Panc1 (cell line): ENCODE results near the gene ZNF774. TPM values are rescaled to one million over a fixed set of nuclear protein-coding genes. Genes with fewer than 3 reads are reported as not detected.

Experiments used
- ATAC-seq: fragments of 200-7000 bp; cut with Tn5 transposase; 2 replicates; pipeline ENCODE4 v1.9.1; 2020; ENCODE audit warnings: mild to moderate bottlenecking, moderate library complexity
- BruUV-seq: library from RNA; stranded (reverse); fragments of 400-500 nt; replicated peaks from 2 replicates; lab custom pipeline; 2021; lab: Mats Ljungman, UMichigan
- CTCF ChIA-PET: fragments of 300-600 bp; sonication (Branson Sonifier 250); formaldehyde crosslinking; loops from one replicate; lab custom pipeline; 2022; ENCODE audit warnings: antibody characterized with exemption; lab: Charles Lee
- POLR2A ChIA-PET: fragments of 300-600 bp; sonication (Branson Sonifier 250); formaldehyde crosslinking; loops from one replicate; lab custom pipeline; 2022; ENCODE audit warnings: antibody characterized with exemption; lab: Charles Lee
- DNase-seq: peaks from one replicate; pipeline ENCODE4 v3.0.0-alpha.2; 2010; ENCODE audit warnings: low read depth, low spot score
- H3K27ac ChIP-seq: 2 replicates; pipeline ENCODE4 v1.5.1; 2011; ENCODE audit warnings: mild to moderate bottlenecking, low read length, inconsistent platforms
- H3K27me3 ChIP-seq: fragments of 200-500 bp; sonication (Bioruptor generic); 2 replicates; pipeline ENCODE4 v1.6.0; 2014; ENCODE audit warnings: low read length, inconsistent platforms; ENCODE audit not compliant: control insufficient read depth, insufficient read depth
- H3K36me3 ChIP-seq: fragments of 200-500 bp; sonication (Bioruptor generic); 2 replicates; pipeline ENCODE4 v1.5.1; 2014; ENCODE audit warnings: inconsistent platforms, mild to moderate bottlenecking, low read length, moderate library complexity; ENCODE audit not compliant: control insufficient read depth, insufficient read depth
- H3K4me1 ChIP-seq: 2 replicates; pipeline ENCODE4 v1.5.1; 2011; ENCODE audit warnings: inconsistent platforms, mild to moderate bottlenecking, low read length, moderate library complexity; ENCODE audit not compliant: control insufficient read depth, insufficient read depth
- H3K4me3 ChIP-seq, 2 experiments: 2 replicates each; pipeline ENCODE4 v1.5.1; 2011 to 2012; ENCODE audit warnings: low read depth in 2 of 2, low read length in 2 of 2, mild to moderate bottlenecking in 2 of 2, inconsistent platforms in 1 of 2, moderate library complexity in 1 of 2
- H3K9me3 ChIP-seq: fragments of 200-500 bp; sonication (Bioruptor generic); 2 replicates; pipeline ENCODE4 v1.5.1; 2014; ENCODE audit warnings: low read depth, mild to moderate bottlenecking, inconsistent platforms, low read length, moderate library complexity; ENCODE audit not compliant: control insufficient read depth, insufficient read depth
- POLR2AphosphoS5 ChIP-seq: IDR thresholded peaks from 2 replicates; pipeline ENCODE4 v1.6.1; 2012; ENCODE audit warnings: mild to moderate bottlenecking, low read depth, low read length, moderate library complexity
- SIN3A ChIP-seq: IDR thresholded peaks from 2 replicates; pipeline ENCODE4 v1.6.1; 2012; ENCODE audit warnings: low read depth, mild to moderate bottlenecking, low read length, moderate library complexity, borderline replicate concordance; ENCODE audit not compliant: insufficient read depth
- TCF7L2 ChIP-seq: IDR thresholded peaks from 2 replicates; pipeline ENCODE4 v1.6.1; 2011; ENCODE audit warnings: mild to moderate bottlenecking, low read depth, low read length, inconsistent platforms
- in situ Hi-C: cut with HindIII; loops from 2 replicates; pipeline ENCODE4 v1.10.0; 2016; ENCODE audit warnings: low sequenced_read_pairs, low pct_unique_long_range_greater_than_20kb
- intact Hi-C: fragments of 100-400 bp; cut with micrococcal nuclease; formaldehyde crosslinking; loops from one replicate; pipeline ENCODE4 v1.10.0; 2022; ENCODE audit not compliant: unreplicated experiment
- total RNA-seq: library from RNA; stranded (reverse); gene quantifications from one replicate; pipeline ENCODE4 v1.2.1, GENCODE V29; 2021; ENCODE audit not compliant: unreplicated experiment
- TF ChIP-seq, protein P1 (sequence below): fragments of 450-650 bp; IDR thresholded peaks from 2 replicates; pipeline ENCODE4 v1.5.1; 2017; ENCODE audit warnings: mild to moderate bottlenecking
- TF ChIP-seq, protein P2 (sequence below), 2 experiments: IDR thresholded peaks; 2 replicates each; pipeline ENCODE4 v1.6.1; 2011 to 2012; ENCODE audit warnings: low read depth in 2 of 2, control low read depth in 1 of 2, low read length in 1 of 2, mild to moderate bottlenecking in 1 of 2, moderate library complexity in 1 of 2; ENCODE audit not compliant: insufficient read depth in 1 of 2

ZNF774 gene
- total RNA-seq, 1 experiment from 2014 or later, result 5.2 TPM

DNA sequence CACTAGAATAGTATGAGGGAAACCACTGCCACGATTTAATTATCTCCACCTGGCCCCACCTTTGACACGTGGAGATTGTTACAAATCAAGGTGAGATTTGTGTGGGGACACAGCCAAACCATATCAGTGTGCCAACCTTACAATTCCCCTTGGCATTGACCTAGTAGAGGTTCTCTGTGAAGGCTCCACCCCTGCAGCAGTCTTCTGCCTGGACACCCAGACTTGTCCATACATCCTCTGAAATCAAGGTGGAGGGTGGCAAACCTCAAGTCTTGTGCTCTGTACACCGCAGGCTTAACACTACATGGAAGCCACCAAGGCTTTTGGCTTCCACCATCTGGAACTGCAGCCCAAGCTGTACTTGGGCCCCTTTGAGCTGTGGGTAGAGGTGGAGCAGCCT, 27.2 kb downstream of the ZNF774 start:
- ATAC-seq (no peak), DNase-seq (no peak)
- H3K27ac ChIP-seq, result no peak overlapping the region
- no peaks in the 10 kb centered on the region for H3K27me3 ChIP-seq
- no peak overlapping the region for H3K4me3 ChIP-seq
- intact Hi-C loops, result no loop called here
- H3K36me3 ChIP-seq, result no peaks in the 10 kb centered on the region
- no TSS peak for BruUV-seq
- peaks cover 6% of the 10 kb centered on the region; the same call in 1 of the 2 replicates for H3K9me3 ChIP-seq
- in situ Hi-C loops, result no loop called here
- ChIA-PET CTCF (interaction anchor here (0.6 kb wide), 1 partner anchor 190 kb away, joined by 5 read pairs; no protein-coding TSS in a partner anchor), POLR2A (no interaction called here)
- TF ChIP-seq SIN3A (no peak), POLR2AphosphoS5 (no peak), TCF7L2 (no peak)
- TF ChIP-seq, protein P1, sequence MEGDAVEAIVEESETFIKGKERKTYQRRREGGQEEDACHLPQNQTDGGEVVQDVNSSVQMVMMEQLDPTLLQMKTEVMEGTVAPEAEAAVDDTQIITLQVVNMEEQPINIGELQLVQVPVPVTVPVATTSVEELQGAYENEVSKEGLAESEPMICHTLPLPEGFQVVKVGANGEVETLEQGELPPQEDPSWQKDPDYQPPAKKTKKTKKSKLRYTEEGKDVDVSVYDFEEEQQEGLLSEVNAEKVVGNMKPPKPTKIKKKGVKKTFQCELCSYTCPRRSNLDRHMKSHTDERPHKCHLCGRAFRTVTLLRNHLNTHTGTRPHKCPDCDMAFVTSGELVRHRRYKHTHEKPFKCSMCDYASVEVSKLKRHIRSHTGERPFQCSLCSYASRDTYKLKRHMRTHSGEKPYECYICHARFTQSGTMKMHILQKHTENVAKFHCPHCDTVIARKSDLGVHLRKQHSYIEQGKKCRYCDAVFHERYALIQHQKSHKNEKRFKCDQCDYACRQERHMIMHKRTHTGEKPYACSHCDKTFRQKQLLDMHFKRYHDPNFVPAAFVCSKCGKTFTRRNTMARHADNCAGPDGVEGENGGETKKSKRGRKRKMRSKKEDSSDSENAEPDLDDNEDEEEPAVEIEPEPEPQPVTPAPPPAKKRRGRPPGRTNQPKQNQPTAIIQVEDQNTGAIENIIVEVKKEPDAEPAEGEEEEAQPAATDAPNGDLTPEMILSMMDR, result no peak
- TF ChIP-seq, protein P2, sequence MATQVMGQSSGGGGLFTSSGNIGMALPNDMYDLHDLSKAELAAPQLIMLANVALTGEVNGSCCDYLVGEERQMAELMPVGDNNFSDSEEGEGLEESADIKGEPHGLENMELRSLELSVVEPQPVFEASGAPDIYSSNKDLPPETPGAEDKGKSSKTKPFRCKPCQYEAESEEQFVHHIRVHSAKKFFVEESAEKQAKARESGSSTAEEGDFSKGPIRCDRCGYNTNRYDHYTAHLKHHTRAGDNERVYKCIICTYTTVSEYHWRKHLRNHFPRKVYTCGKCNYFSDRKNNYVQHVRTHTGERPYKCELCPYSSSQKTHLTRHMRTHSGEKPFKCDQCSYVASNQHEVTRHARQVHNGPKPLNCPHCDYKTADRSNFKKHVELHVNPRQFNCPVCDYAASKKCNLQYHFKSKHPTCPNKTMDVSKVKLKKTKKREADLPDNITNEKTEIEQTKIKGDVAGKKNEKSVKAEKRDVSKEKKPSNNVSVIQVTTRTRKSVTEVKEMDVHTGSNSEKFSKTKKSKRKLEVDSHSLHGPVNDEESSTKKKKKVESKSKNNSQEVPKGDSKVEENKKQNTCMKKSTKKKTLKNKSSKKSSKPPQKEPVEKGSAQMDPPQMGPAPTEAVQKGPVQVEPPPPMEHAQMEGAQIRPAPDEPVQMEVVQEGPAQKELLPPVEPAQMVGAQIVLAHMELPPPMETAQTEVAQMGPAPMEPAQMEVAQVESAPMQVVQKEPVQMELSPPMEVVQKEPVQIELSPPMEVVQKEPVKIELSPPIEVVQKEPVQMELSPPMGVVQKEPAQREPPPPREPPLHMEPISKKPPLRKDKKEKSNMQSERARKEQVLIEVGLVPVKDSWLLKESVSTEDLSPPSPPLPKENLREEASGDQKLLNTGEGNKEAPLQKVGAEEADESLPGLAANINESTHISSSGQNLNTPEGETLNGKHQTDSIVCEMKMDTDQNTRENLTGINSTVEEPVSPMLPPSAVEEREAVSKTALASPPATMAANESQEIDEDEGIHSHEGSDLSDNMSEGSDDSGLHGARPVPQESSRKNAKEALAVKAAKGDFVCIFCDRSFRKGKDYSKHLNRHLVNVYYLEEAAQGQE (IDR thresholded peaks at IDR 0.05; ENCODE audit: insufficient read depth in 1 of 2, low read depth in 2 of 2, low read length in 1 of 2), result no peak
- no peaks in the 10 kb centered on the region for H3K4me1 ChIP-seq

DNA sequence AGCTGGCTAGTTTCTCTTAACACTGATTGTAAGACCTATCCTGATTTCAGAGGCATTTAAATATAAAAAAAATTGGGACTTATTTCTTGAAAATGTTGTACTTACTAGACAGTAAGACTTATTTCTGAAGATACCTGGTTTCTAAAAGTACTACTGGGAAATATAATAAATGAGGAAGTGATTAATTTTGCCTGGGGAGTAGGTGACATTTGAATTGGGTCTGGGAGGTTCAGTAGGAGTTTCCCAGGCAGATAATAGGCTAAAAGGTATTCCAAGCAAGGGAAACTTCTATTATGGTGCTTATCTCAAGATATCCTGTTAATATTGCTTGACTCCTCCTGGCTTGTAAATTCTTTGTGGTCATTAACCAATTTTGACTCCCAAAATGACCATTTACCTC, 29.4 kb downstream of the ZNF774 start:
- TF ChIP-seq, protein P1, result no peak
- TF ChIP-seq POLR2AphosphoS5 (no peak), SIN3A (no peak)
- no peak for ATAC-seq
- Histone ChIP-seq H3K27ac (no peak overlapping the region), H3K4me1 (no peaks in the 10 kb centered on the region), H3K27me3 (no peaks in the 10 kb centered on the region), H3K4me3 (no peak overlapping the region), H3K9me3 (peaks cover 6% of the 10 kb centered on the region; the same call in 1 of the 2 replicates), H3K36me3 (no peaks in the 10 kb centered on the region)
- ChIA-PET POLR2A (interaction anchor here (0.6 kb wide), 1 partner anchor 44 kb away, joined by 3 read pairs; no protein-coding TSS in a partner anchor), CTCF (no interaction called here)
- in situ Hi-C loops (no loop called here), intact Hi-C loops (no loop called here)
- BruUV-seq, result no TSS peak
- DNase-seq, result no peak
